ENCODE measurements around the gene RUVBL1. TPM values are rescaled to one million over a fixed set of nuclear protein-coding genes. Genes with fewer than 3 reads are reported as not detected.

The RUVBL1 gene
- total and polyA plus RNA-seq, 2 of the 4 experiments (the other 2 are of a cell fraction), result 68.7 to 83.3 TPM

- TF ChIP-seq CTCF (conservative IDR thresholded peaks at IDR 0.05; ENCODE audit: low read depth, low read length) (no peak), CHD1 (IDR thresholded peaks at IDR 0.05; ENCODE audit: low read depth, low read length) (no peak), CEBPB (IDR thresholded peaks at IDR 0.05; ENCODE audit: low read depth, low read length) (no peak), FOS (IDR thresholded peaks at IDR 0.05; ENCODE audit: low read depth, low read length) (no peak), RFX5 (IDR thresholded peaks at IDR 0.05; ENCODE audit: low read depth, low read length) (no peak), SMC3 (IDR thresholded peaks at IDR 0.05; ENCODE audit: low read depth, low read length) (no peak), MXI1 (IDR thresholded peaks at IDR 0.05; ENCODE audit: borderline replicate concordance, low read depth, low read length) (no peak), NFE2L2 (IDR thresholded peaks at IDR 0.05; ENCODE audit: low read depth, low read length) (no peak), POLR2A (IDR thresholded peaks at IDR 0.05; ENCODE audit: low read depth, low read length) (no peak)
Observed at GRCh38 chr3:128173200-128173599, 49.6 kb upstream of the RUVBL1 start (continued).

Data from IMR-90 (cell line).